ENCODE measurements around the gene CNIH2. TPM values are rescaled to one million over a fixed set of nuclear protein-coding genes. Genes with fewer than 3 reads are reported as not detected.

CNIH2 gene
- total and polyA plus RNA-seq, 2 donors (not counting 1 experiment from before 2014, with no cell fraction given) = 0.92 to 2.0 TPM

GRCh38 chr11:66321606-66322005, 43.6 kb downstream of the CNIH2 start:
- Histone ChIP-seq H4K20me1 (ENCODE audit: control insufficient read depth, insufficient read depth, low read length, poor library complexity, severe bottlenecking) (no peaks in the 10 kb centered on the region), H3K27me3 (replicated peaks in 1 of 4; ENCODE audit: control extremely low read depth in 1 of 4, control insufficient read depth in 3 of 4, insufficient read depth in 4 of 4, low read length in 3 of 4) (no peaks in the 10 kb centered on the region), H2AFZ (ENCODE audit: insufficient read depth, low read depth, low read length, poor library complexity, severe bottlenecking) (no peak overlapping the region), H3K79me2 (ENCODE audit: control insufficient read depth, insufficient read depth, low read length) (no peaks in the 10 kb centered on the region), H3K27ac (ENCODE audit: low read length in 2 of 2) (no peak overlapping the region), H3K4me2 (replicated peaks; ENCODE audit: low read depth, low read length, poor library complexity, severe bottlenecking) (no peak overlapping the region), H3K4me3 (ENCODE audit: control extremely low read depth in 1 of 5, extremely low read depth in 1 of 5, insufficient read depth in 1 of 5, low read depth in 2 of 5, low read length in 4 of 5) (no peak overlapping the region), H3K9me3 (ENCODE audit: control extremely low read depth in 1 of 3, control insufficient read depth in 2 of 3, insufficient read depth in 1 of 3, low read length in 2 of 3) (no peaks in the 10 kb centered on the region), H3K4me1 (ENCODE audit: control insufficient read depth in 2 of 2, insufficient read depth in 2 of 2, low read length in 2 of 2) (peaks cover 27 to 37% of the 10 kb centered on the region in 2 donors), H3K36me3 (replicated peaks in 1 of 2; ENCODE audit: control extremely low read depth in 1 of 2, control insufficient read depth in 1 of 2, extremely low read depth in 1 of 2, insufficient read depth in 2 of 2, low read length in 1 of 2) (no peaks in the 10 kb centered on the region), H3K9ac (ENCODE audit: low read length) (no peak overlapping the region)
- no peak for ATAC-seq (ENCODE audit: low read depth)
- TF ChIP-seq CTCF (IDR thresholded peaks at IDR 0.05) = no peak
- no peak for TF ChIP-seq EZH2 (IDR thresholded peaks at IDR 0.05; ENCODE audit: borderline replicate concordance, insufficient read depth, low read depth, low read length, poor library complexity, severe bottlenecking)
- peaks cover 28% of the 10 kb centered on the region for H3K4me1 Mint-ChIP-seq
- DNase-seq = no peak
- 100% methylated on average over 3 of the region's 4 CpGs for WGBS (ENCODE audit: insufficient coverage)
- CTCF ChIA-PET = interaction anchor here (1.4 to 1.8 kb wide), 2 partner anchors 9 to 10 kb away, joined by 5 to 22 read pairs; no protein-coding TSS in a partner anchor
- intact Hi-C loops (cut with micrococcal nuclease) = no loop called here
- POLR2A ChIA-PET = no interaction called here
- H3K4me3 Mint-ChIP-seq = no peak overlapping the region
- H3K27me3 Mint-ChIP-seq = no peaks in the 10 kb centered on the region
- no peak overlapping the region for H3K27ac Mint-ChIP-seq
- H3K9me3 Mint-ChIP-seq (ENCODE audit: insufficient read depth) = no peaks in the 10 kb centered on the region

- H3K9me3 ChIP-seq (ENCODE audit: control extremely low read depth in 1 of 3, control insufficient read depth in 2 of 3, insufficient read depth in 1 of 3, low read length in 2 of 3) = no peaks in the 10 kb centered on the region
- 95% methylated on average over 11 of the region's 11 CpGs for WGBS (ENCODE audit: insufficient coverage)
- H3K4me1 Mint-ChIP-seq = peaks cover 25% of the 10 kb centered on the region
- H3K27me3 Mint-ChIP-seq = no peaks in the 10 kb centered on the region
- H3K79me2 ChIP-seq (ENCODE audit: control insufficient read depth, insufficient read depth, low read length) = no peaks in the 10 kb centered on the region
- H3K27me3 ChIP-seq (replicated peaks in 1 of 4; ENCODE audit: control extremely low read depth in 1 of 4, control insufficient read depth in 3 of 4, insufficient read depth in 4 of 4, low read length in 3 of 4) = no peaks in the 10 kb centered on the region
- ATAC-seq (ENCODE audit: low read depth) = no peak
- H3K36me3 ChIP-seq (replicated peaks in 1 of 2; ENCODE audit: control extremely low read depth in 1 of 2, control insufficient read depth in 1 of 2, extremely low read depth in 1 of 2, insufficient read depth in 2 of 2, low read length in 1 of 2) = no peaks in the 10 kb centered on the region
- ChIA-PET CTCF (interaction anchor here (1.4 to 1.8 kb wide), 2 partner anchors 8 to 11 kb away, joined by 5 to 22 read pairs; no protein-coding TSS in a partner anchor), POLR2A (no interaction called here)
- no peaks in the 10 kb centered on the region for H3K9me3 Mint-ChIP-seq (ENCODE audit: insufficient read depth)
- peaks cover 21 to 31% of the 10 kb centered on the region in 2 donors for H3K4me1 ChIP-seq (ENCODE audit: control insufficient read depth in 2 of 2, insufficient read depth in 2 of 2, low read length in 2 of 2)
- intact Hi-C loops (cut with micrococcal nuclease) = no loop called here
- no peak overlapping the region for H3K9ac ChIP-seq (ENCODE audit: low read length)
- no peak overlapping the region for H3K27ac ChIP-seq (ENCODE audit: low read length in 2 of 2)
- no peak for DNase-seq
- H3K4me3 ChIP-seq (ENCODE audit: control extremely low read depth in 1 of 5, extremely low read depth in 1 of 5, insufficient read depth in 1 of 5, low read depth in 2 of 5, low read length in 4 of 5) = no peak overlapping the region
- H3K27ac Mint-ChIP-seq = peak overlapping the region; percentile 16
- no peaks in the 10 kb centered on the region for H4K20me1 ChIP-seq (ENCODE audit: control insufficient read depth, insufficient read depth, low read length, poor library complexity, severe bottlenecking)
- H3K4me3 Mint-ChIP-seq = no peak overlapping the region
- H2AFZ ChIP-seq (ENCODE audit: insufficient read depth, low read depth, low read length, poor library complexity, severe bottlenecking) = no peak overlapping the region
- H3K4me2 ChIP-seq (replicated peaks; ENCODE audit: low read depth, low read length, poor library complexity, severe bottlenecking) = no peak overlapping the region
- TF ChIP-seq CTCF (IDR thresholded peaks at IDR 0.05) = no peak
- TF ChIP-seq EZH2 (IDR thresholded peaks at IDR 0.05; ENCODE audit: borderline replicate concordance, insufficient read depth, low read depth, low read length, poor library complexity, severe bottlenecking) = no peak
Measured at GRCh38 chr11:66322732-66323427, 44.9 kb downstream of the CNIH2 start.
